22Rv1 (cell line): ENCODE results near the gene DGAT2L6.

Source experiments
- CTCF ChIP-seq: fragments of 450-650 bp; IDR thresholded peaks from 2 replicates; pipeline ENCODE4 v1.5.1; 2017; ENCODE audit warnings: mild to moderate bottlenecking
- ZFX ChIP-seq: fragments of 450-650 bp; IDR thresholded peaks from 2 replicates; pipeline ENCODE4 v1.6.1; 2017; ENCODE audit warnings: antibody characterized with exemption, borderline replicate concordance

DNA sequence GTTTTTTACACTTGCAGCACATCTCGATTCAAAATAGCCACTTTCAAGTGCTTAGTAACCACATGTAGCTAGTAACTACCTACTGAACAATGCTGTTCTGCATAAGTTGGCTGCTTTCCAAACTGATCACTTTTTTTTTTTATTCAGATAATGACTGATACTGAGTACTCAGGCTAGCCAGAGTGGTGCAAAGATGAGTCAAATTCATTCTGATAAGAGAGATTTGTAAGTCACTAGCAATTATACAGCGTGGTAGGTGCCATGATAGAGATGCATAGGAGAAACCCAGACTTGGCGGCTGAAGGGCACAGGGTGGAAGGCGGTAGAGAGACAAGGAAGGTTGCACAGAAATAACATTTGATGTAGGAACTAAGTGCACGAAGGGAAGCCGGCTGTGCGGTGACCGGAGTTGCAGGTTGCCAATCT lies 44.4 kb upstream of the DGAT2L6 start:
- no peak for TF ChIP-seq CTCF
- TF ChIP-seq ZFX: no peak
